Superior temporal gyrus (tissue), 1 donor: Measurements from ENCODE around the gene SKIC8.
"Not testable (repeated sequence)": the region's sequence is repeated elsewhere in the genome, so short reads cannot be mapped to it uniquely, and the experiment has no call there.

Experiments
- DNase-seq: peaks from one replicate; pipeline ENCODE4 v3.0.0-alpha.2; 2016; ENCODE audit errors: extremely low spot score

Gene SKIC8

GRCh38 chr15:78255421-78256043, 43.9 kb downstream of the SKIC8 start:
- DNase-seq: no peak

- DNase-seq: no peak
Observed at GRCh38 chr15:78251136-78251535, 48.3 kb downstream of the SKIC8 start.

- no peak for DNase-seq
Observed at GRCh38 chr15:78249131-78249530, 50.3 kb downstream of the SKIC8 start.

GRCh38 chr15:78247911-78248310, 51.5 kb downstream of the SKIC8 start:
- DNase-seq: no peak

- DNase-seq: not testable (repeated sequence)
Observed at GRCh38 chr15:78245976-78246620, 53.3 kb downstream of the SKIC8 start.

GRCh38 chr15:78245392-78245791, 54.0 kb downstream of the SKIC8 start:
- DNase-seq: not testable (repeated sequence)

- DNase-seq: no peak
Observed at GRCh38 chr15:78244893-78245292, 54.5 kb downstream of the SKIC8 start.

GRCh38 chr15:78244101-78244500, 55.3 kb downstream of the SKIC8 start:
- DNase-seq: no peak

- no peak for DNase-seq
Observed at GRCh38 chr15:78243491-78243941, 55.9 kb downstream of the SKIC8 start.

- no peak for DNase-seq
Observed at GRCh38 chr15:78243058-78243457, 56.4 kb downstream of the SKIC8 start.

GRCh38 chr15:78242128-78242527, 57.3 kb downstream of the SKIC8 start:
- DNase-seq: peak; percentile 54

- DNase-seq: peak; percentile 89
Observed at GRCh38 chr15:78241017-78241416, 58.4 kb downstream of the SKIC8 start.

GRCh38 chr15:78239811-78240210, 59.6 kb downstream of the SKIC8 start:
- no peak for DNase-seq

- no peak for DNase-seq
Observed at GRCh38 chr15:78237146-78237545, 62.3 kb downstream of the SKIC8 start.

GRCh38 chr15:78236491-78236890, 62.9 kb downstream of the SKIC8 start:
- DNase-seq: no peak

- no peak for DNase-seq
Observed at GRCh38 chr15:78234515-78235040, 64.8 kb downstream of the SKIC8 start, which contains the start of gene ACSBG1. TSS of gene ACSBG1 (minus strand) at chr15:78234565. CDS start at chr15:78234501, 64 bp downstream.

- no peak for DNase-seq
Observed at GRCh38 chr15:78233496-78233895, 65.9 kb downstream of the SKIC8 start.
